ENCODE data around the gene OTUB1. TPM values are rescaled to one million over a fixed set of nuclear protein-coding genes. Genes with fewer than 3 reads are reported as not detected.

OTUB1 gene
- total RNA-seq, 1 experiment from 2014 or later, result 119 TPM

- Histone ChIP-seq H2AFZ (no peak overlapping the region), H3K36me3 (ENCODE audit: low read depth) (peaks cover 32% of the 10 kb centered on the region; the same call in 1 of the 2 replicates), H3K9me3 (ENCODE audit: insufficient read depth, low read depth) (no peaks in the 10 kb centered on the region), H3F3A (ENCODE audit: insufficient read depth, low read depth) (peaks cover 27% of the 10 kb centered on the region; the same call in 1 of the 2 replicates), H3K27ac (no peak overlapping the region), H3K9me2 (ENCODE audit: insufficient read depth) (no peaks in the 10 kb centered on the region), H3K4me2 (no peak overlapping the region), H3K79me2 (ENCODE audit: low read depth) (peaks cover 12% of the 10 kb centered on the region), H3K4me3 (no peak overlapping the region), H4K20me1 (ENCODE audit: insufficient read depth) (peaks cover 68% of the 10 kb centered on the region), H3K4me1 (replicated peaks; ENCODE audit: insufficient read depth) (0 out of 2 replicates have a peak, but pooled peaks cover 3% of the 10 kb centered on the region), H3K27me3 (ENCODE audit: insufficient read depth, low read depth) (no peaks in the 10 kb centered on the region)
- BruUV-seq (replicated peaks), result no TSS peak
- TF ChIP-seq CTCF (conservative IDR thresholded peaks at IDR 0.05) (no peak), EZH2 (IDR thresholded peaks at IDR 0.05; ENCODE audit: low read depth) (no peak)
- DNase-seq, result no peak
- ChIA-PET CTCF (no interaction called here), POLR2A (ENCODE audit: unreplicated experiment) (no interaction called here)
- intact Hi-C loops (cut with micrococcal nuclease; ENCODE audit: unreplicated experiment), result no loop called here
These were observed 6.9 kb downstream of the OTUB1 start for GRCh38 chr11:63993100-63993499.

GRCh38 chr11:63993993-63994392, 7.8 kb downstream of the OTUB1 start:
- BruUV-seq (replicated peaks), result no TSS peak
- Histone ChIP-seq H3K4me3 (no peak overlapping the region), H3K79me2 (ENCODE audit: low read depth) (peaks cover 3% of the 10 kb centered on the region), H2AFZ (no peak overlapping the region), H3K4me1 (replicated peaks; ENCODE audit: insufficient read depth) (no peaks in the 10 kb centered on the region), H3K36me3 (ENCODE audit: low read depth) (peaks cover 23% of the 10 kb centered on the region; the same call in 1 of the 2 replicates), H3K27ac (no peak overlapping the region), H3K27me3 (ENCODE audit: insufficient read depth, low read depth) (no peaks in the 10 kb centered on the region), H3K4me2 (no peak overlapping the region), H3F3A (ENCODE audit: insufficient read depth, low read depth) (peaks cover 21% of the 10 kb centered on the region; the same call in 1 of the 2 replicates), H3K9me2 (ENCODE audit: insufficient read depth) (no peaks in the 10 kb centered on the region), H4K20me1 (ENCODE audit: insufficient read depth) (peaks cover 63% of the 10 kb centered on the region), H3K9me3 (ENCODE audit: insufficient read depth, low read depth) (no peaks in the 10 kb centered on the region)
- intact Hi-C loops (cut with micrococcal nuclease; ENCODE audit: unreplicated experiment), result no loop called here
- POLR2A ChIA-PET (ENCODE audit: unreplicated experiment), result no interaction called here
- CTCF ChIA-PET, result no interaction called here
- TF ChIP-seq EZH2 (IDR thresholded peaks at IDR 0.05; ENCODE audit: low read depth) (no peak), CTCF (conservative IDR thresholded peaks at IDR 0.05) (no peak)
- no peak for DNase-seq

DNA sequence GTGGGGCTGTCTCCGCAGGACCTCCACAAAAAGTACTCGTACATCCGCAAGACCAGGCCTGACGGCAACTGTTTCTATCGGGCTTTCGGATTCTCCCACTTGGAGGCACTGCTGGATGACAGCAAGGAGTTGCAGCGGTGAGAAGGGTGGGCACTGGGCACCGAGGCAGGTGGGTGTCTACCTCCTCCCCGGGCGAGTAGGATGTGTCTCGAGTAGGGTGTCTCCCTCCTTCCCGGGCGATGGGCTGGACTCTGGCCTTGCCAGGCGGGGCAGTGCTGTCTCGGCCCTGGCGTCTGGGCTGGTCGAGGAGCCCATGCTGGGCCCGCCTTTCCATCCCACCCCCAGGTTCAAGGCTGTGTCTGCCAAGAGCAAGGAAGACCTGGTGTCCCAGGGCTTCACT, 10.3 kb downstream of the OTUB1 start:
- no peaks in the 10 kb centered on the region for H3K27me3 ChIP-seq (ENCODE audit: insufficient read depth, low read depth)
- intact Hi-C loops (cut with micrococcal nuclease; ENCODE audit: unreplicated experiment), result no loop called here
- ChIA-PET POLR2A (ENCODE audit: unreplicated experiment) (no interaction called here), CTCF (no interaction called here)
- H3K36me3 ChIP-seq (ENCODE audit: low read depth), result peaks cover 9% of the 10 kb centered on the region; the same call in 1 of the 2 replicates
- H3K27ac ChIP-seq, result no peak overlapping the region
- peaks cover 71% of the 10 kb centered on the region for H4K20me1 ChIP-seq (ENCODE audit: insufficient read depth)
- H3F3A ChIP-seq (ENCODE audit: insufficient read depth, low read depth), result peaks cover 19% of the 10 kb centered on the region; the same call in 1 of the 2 replicates
- no peaks in the 10 kb centered on the region for H3K9me3 ChIP-seq (ENCODE audit: insufficient read depth, low read depth)
- H3K79me2 ChIP-seq (ENCODE audit: low read depth), result no peaks in the 10 kb centered on the region; the same call in 1 of the 2 replicates
- no TSS peak for BruUV-seq (replicated peaks)
- no peak for DNase-seq
- H3K9me2 ChIP-seq (ENCODE audit: insufficient read depth), result no peaks in the 10 kb centered on the region
- H3K4me1 ChIP-seq (replicated peaks; ENCODE audit: insufficient read depth), result no peaks in the 10 kb centered on the region
- no peak overlapping the region for H3K4me2 ChIP-seq
- TF ChIP-seq CTCF (conservative IDR thresholded peaks at IDR 0.05), result no peak
- TF ChIP-seq EZH2 (IDR thresholded peaks at IDR 0.05; ENCODE audit: low read depth), result no peak
- H3K4me3 ChIP-seq, result no peak overlapping the region
- H2AFZ ChIP-seq, result no peak overlapping the region
